Neural cell (in vitro differentiated cells): Measurements from ENCODE around the gene S1PR2.

Source experiments
- CTCF ChIP-seq: fragments of 450-650 bp; IDR thresholded peaks from 2 replicates; pipeline ENCODE4 v1.5.1; 2014; ENCODE audit warnings: antibody characterized with exemption, mild to moderate bottlenecking, moderate library complexity; ENCODE audit not compliant: poor library complexity, severe bottlenecking
- EZH2 ChIP-seq: fragments of 200-600, 300-800 bp; shearing (Covaris generic), sonication (generic); IDR thresholded peaks from 2 replicates; pipeline ENCODE4 v1.6.1; 2014; ENCODE audit warnings: antibody characterized with exemption, low read length, borderline replicate concordance, mild to moderate bottlenecking; ENCODE audit not compliant: insufficient read depth, poor library complexity, severe bottlenecking
- MXI1 ChIP-seq: fragments of 450-650 bp; conservative IDR thresholded peaks from 2 replicates; pipeline ENCODE4 v1.6.1; 2014; ENCODE audit warnings: antibody characterized with exemption, mild to moderate bottlenecking; ENCODE audit not compliant: poor library complexity, severe bottlenecking
- POLR2AphosphoS5 ChIP-seq: IDR thresholded peaks from 2 replicates; pipeline ENCODE4 v1.6.1; 2012
- RAD21 ChIP-seq: fragments of 450-650 bp; conservative IDR thresholded peaks from 2 replicates; pipeline ENCODE4 v1.6.1; 2014; ENCODE audit warnings: antibody characterized with exemption, mild to moderate bottlenecking, moderate library complexity
- REST ChIP-seq: IDR thresholded peaks from 2 replicates; pipeline ENCODE4 v1.6.1; 2012; ENCODE audit warnings: borderline replicate concordance
- SMC3 ChIP-seq: fragments of 450-650 bp; conservative IDR thresholded peaks from 2 replicates; pipeline ENCODE4 v1.6.1; 2014; ENCODE audit warnings: antibody characterized with exemption, mild to moderate bottlenecking, moderate library complexity; ENCODE audit not compliant: poor library complexity

GRCh38 chr19:10266706-10267105, 35.6 kb upstream of the S1PR2 start:
- no peak for TF ChIP-seq CTCF
- TF ChIP-seq SMC3 = no peak
- TF ChIP-seq POLR2AphosphoS5 = no peak
- no peak for TF ChIP-seq RAD21
- no peak for TF ChIP-seq MXI1
- no peak for TF ChIP-seq EZH2
- no peak for TF ChIP-seq REST
